ENCODE results near the gene MYCBPAP.

MYCBPAP gene

GRCh38 chr17:50481648-50482047 lies 26.6 kb upstream of the MYCBPAP start:
- DNase-seq (ENCODE audit: low read depth) = no peak
- TF ChIP-seq, protein P1, sequence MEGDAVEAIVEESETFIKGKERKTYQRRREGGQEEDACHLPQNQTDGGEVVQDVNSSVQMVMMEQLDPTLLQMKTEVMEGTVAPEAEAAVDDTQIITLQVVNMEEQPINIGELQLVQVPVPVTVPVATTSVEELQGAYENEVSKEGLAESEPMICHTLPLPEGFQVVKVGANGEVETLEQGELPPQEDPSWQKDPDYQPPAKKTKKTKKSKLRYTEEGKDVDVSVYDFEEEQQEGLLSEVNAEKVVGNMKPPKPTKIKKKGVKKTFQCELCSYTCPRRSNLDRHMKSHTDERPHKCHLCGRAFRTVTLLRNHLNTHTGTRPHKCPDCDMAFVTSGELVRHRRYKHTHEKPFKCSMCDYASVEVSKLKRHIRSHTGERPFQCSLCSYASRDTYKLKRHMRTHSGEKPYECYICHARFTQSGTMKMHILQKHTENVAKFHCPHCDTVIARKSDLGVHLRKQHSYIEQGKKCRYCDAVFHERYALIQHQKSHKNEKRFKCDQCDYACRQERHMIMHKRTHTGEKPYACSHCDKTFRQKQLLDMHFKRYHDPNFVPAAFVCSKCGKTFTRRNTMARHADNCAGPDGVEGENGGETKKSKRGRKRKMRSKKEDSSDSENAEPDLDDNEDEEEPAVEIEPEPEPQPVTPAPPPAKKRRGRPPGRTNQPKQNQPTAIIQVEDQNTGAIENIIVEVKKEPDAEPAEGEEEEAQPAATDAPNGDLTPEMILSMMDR (IDR thresholded peaks at IDR 0.05; ENCODE audit: insufficient read depth, low read depth, low read length, missing control alignments) = no peak
- no peak overlapping the region for H3K4me3 ChIP-seq (ENCODE audit: low read length)

DNA sequence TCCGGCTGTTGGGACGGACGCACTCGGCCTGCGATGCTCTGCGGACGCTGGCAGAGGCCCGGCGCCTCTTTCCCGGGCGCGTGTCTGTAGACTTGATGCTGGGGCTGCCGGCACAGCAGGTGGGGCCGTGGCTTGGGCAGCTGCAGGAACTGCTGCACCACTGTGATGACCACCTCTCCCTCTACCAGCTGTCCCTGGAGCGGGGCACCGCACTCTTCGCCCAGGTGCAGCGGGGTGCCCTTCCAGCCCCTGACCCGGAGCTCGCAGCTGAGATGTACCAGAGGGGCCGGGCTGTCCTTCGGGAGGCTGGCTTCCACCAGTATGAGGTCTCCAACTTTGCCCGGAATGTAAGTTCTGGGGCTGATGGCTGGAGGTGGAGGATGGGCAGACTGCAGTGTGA lies 26.1 kb upstream of the MYCBPAP start:
- no peak overlapping the region for H3K4me3 ChIP-seq (ENCODE audit: low read length)
- TF ChIP-seq, protein P1 (IDR thresholded peaks at IDR 0.05; ENCODE audit: insufficient read depth, low read depth, low read length, missing control alignments) = no peak
- DNase-seq (ENCODE audit: low read depth) = no peak

GRCh38 chr17:50482516-50482915 lies 25.7 kb upstream of the MYCBPAP start:
- TF ChIP-seq, protein P1 (IDR thresholded peaks at IDR 0.05; ENCODE audit: insufficient read depth, low read depth, low read length, missing control alignments) = peak; percentile 95
- peak; percentile 88 for DNase-seq (ENCODE audit: low read depth)
- H3K4me3 ChIP-seq (ENCODE audit: low read length) = no peak overlapping the region

GRCh38 chr17:50483266-50483665 lies 25.0 kb upstream of the MYCBPAP start:
- no peak for DNase-seq (ENCODE audit: low read depth)
- no peak overlapping the region for H3K4me3 ChIP-seq (ENCODE audit: low read length)
- TF ChIP-seq, protein P1 (IDR thresholded peaks at IDR 0.05; ENCODE audit: insufficient read depth, low read depth, low read length, missing control alignments) = no peak

GRCh38 chr17:50484386-50485155 lies 23.7 kb upstream of the MYCBPAP start:
- DNase-seq (ENCODE audit: low read depth) = no peak
- TF ChIP-seq, protein P1 (IDR thresholded peaks at IDR 0.05; ENCODE audit: insufficient read depth, low read depth, low read length, missing control alignments) = no peak
- H3K4me3 ChIP-seq (ENCODE audit: low read length) = no peak overlapping the region

DNA sequence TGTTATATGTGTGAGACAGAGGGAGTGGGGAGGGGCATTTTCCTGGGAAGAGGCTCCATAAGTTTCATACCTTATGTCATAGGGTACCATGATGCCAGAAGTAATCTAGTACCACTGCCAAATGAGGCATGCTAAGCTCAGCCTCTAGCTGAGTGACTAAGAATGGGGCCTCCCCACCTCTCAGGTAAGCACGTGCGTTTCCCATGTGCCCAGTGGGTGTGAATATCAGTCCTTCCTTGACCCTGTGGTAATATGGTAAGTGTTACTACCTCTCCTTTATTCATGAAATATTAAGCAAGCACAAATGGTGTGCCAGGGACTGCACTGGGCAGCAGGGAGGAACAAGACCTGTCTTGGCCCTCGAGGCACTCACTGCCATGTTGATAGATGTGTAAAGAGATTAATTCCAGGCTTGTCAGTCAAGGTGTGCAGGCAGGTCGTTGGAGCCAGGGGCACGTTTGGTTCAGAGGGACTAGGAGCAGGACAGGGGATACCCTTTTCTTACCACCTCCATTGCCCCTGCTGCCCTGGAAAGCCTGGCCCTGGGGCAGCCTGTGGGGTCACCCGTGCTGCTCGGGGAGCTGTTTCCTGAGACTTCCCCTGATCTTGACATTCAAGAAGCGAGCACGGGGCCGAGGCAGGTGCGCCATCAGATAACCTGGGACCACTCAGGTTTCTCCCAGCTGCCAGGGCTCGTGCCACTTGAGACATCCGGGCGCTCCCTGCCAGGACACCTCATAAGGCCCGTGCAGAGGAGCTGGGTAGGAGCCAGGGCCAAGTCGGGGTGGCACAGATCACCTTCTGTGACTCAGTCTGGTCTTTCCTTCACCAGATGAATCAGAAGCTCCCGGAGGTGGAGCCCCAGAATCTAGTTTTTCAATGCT lies 20.8 kb upstream of the MYCBPAP start:
- TF ChIP-seq, protein P1 (IDR thresholded peaks at IDR 0.05; ENCODE audit: insufficient read depth, low read depth, low read length, missing control alignments) = no peak
- H3K4me3 ChIP-seq (ENCODE audit: low read length) = no peak overlapping the region
- DNase-seq (ENCODE audit: low read depth) = peak; percentile 95
